ENCODE results near the gene PIBF1.
"Not testable (repeated sequence)": the region's sequence is repeated elsewhere in the genome, so short reads cannot be mapped to it uniquely, and the experiment has no call there.

PIBF1 gene

DNA sequence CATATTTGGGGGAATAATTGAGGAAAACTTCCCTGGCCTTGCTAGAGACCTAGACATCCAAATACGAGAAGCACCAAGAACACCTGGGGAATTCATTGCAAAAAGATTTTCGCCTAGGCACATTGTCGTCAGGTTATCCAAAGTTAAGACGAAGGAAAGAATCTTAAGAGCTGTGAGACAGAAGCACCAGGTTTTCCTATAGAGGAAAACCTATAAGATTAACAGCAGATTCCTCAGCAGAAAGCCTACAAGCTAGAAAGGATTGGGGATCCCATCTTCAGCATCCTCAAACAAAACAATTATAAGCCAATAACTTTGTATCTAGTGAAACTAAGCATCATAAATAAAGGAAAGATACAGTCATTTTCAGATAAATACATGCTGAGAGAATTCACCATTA lies 114.9 kb downstream of the PIBF1 start:
- Histone ChIP-seq H3K36me3 (ENCODE audit: control insufficient read depth in 2 of 2, insufficient read depth in 2 of 2, low read length in 2 of 2) (peaks cover 0 to 8% of the 10 kb centered on the region in 2 donors), H3K27ac (ENCODE audit: low read length) (no peak overlapping the region), H3K9ac (ENCODE audit: low read length in 2 of 2) (no peak overlapping the region), H3K9me3 (ENCODE audit: control insufficient read depth in 2 of 2, low read length in 2 of 2) (no peaks in the 10 kb centered on the region), H3K4me1 (ENCODE audit: control insufficient read depth, insufficient read depth, low read length) (no peaks in the 10 kb centered on the region), H3K27me3 (ENCODE audit: control insufficient read depth in 1 of 2, insufficient read depth in 2 of 2, low read length in 2 of 2) (no peaks in the 10 kb centered on the region), H3K4me3 (ENCODE audit: low read length in 2 of 2) (no peak overlapping the region)

- H3K4me1 ChIP-seq (ENCODE audit: control insufficient read depth, insufficient read depth, low read length); H3K4me3 ChIP-seq (ENCODE audit: low read length in 2 of 2); H3K27ac ChIP-seq (ENCODE audit: low read length); H3K27me3 ChIP-seq (ENCODE audit: control insufficient read depth in 1 of 2, insufficient read depth in 2 of 2, low read length in 2 of 2); H3K9ac ChIP-seq (ENCODE audit: low read length in 2 of 2); H3K9me3 ChIP-seq (ENCODE audit: control insufficient read depth in 2 of 2, low read length in 2 of 2); H3K36me3 ChIP-seq (ENCODE audit: control insufficient read depth in 2 of 2, insufficient read depth in 2 of 2, low read length in 2 of 2): not testable (repeated sequence)
Measured at GRCh38 chr13:72901546-72901945, 119.6 kb downstream of the PIBF1 start.

DNA sequence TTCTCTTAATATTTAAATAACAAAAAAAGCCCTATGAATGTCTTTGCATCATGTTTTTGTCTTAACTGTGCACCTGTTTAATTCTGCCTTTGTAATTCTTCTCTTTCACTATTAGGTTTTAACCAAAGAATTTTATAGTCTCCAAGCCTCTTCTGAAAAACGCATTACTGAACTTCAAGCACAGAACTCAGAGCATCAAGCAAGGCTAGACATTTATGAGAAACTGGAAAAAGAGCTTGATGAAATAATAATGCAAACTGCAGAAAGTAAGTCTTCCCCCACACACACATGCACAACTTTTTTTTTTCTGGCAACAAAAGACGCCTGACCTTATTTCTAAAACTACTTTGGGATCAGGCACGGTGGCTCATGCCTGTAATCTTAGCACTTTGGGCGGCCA lies 126.5 kb downstream of the PIBF1 start:
- H3K4me3 ChIP-seq (ENCODE audit: low read length in 2 of 2): no peak overlapping the region
- H3K9me3 ChIP-seq (ENCODE audit: control insufficient read depth in 2 of 2, low read length in 2 of 2): no peaks in the 10 kb centered on the region
- no peaks in the 10 kb centered on the region for H3K27me3 ChIP-seq (ENCODE audit: control insufficient read depth in 1 of 2, insufficient read depth in 2 of 2, low read length in 2 of 2)
- H3K4me1 ChIP-seq (ENCODE audit: control insufficient read depth, insufficient read depth, low read length): no peaks in the 10 kb centered on the region
- no peak overlapping the region for H3K27ac ChIP-seq (ENCODE audit: low read length)
- no peaks in the 10 kb centered on the region for H3K36me3 ChIP-seq (ENCODE audit: control insufficient read depth in 2 of 2, insufficient read depth in 2 of 2, low read length in 2 of 2)
- H3K9ac ChIP-seq (ENCODE audit: low read length in 2 of 2): no peak overlapping the region

- no peak overlapping the region for H3K4me3 ChIP-seq (ENCODE audit: low read length in 2 of 2)
- H3K9me3 ChIP-seq (ENCODE audit: control insufficient read depth in 2 of 2, low read length in 2 of 2): no peaks in the 10 kb centered on the region
- no peak overlapping the region for H3K27ac ChIP-seq (ENCODE audit: low read length)
- H3K9ac ChIP-seq (ENCODE audit: low read length in 2 of 2): no peak overlapping the region
- H3K36me3 ChIP-seq (ENCODE audit: control insufficient read depth in 2 of 2, insufficient read depth in 2 of 2, low read length in 2 of 2): no peaks in the 10 kb centered on the region
- no peaks in the 10 kb centered on the region for H3K4me1 ChIP-seq (ENCODE audit: control insufficient read depth, insufficient read depth, low read length)
- H3K27me3 ChIP-seq (ENCODE audit: control insufficient read depth in 1 of 2, insufficient read depth in 2 of 2, low read length in 2 of 2): no peaks in the 10 kb centered on the region
Measured at GRCh38 chr13:72911981-72912380, 130.0 kb downstream of the PIBF1 start.

DNA sequence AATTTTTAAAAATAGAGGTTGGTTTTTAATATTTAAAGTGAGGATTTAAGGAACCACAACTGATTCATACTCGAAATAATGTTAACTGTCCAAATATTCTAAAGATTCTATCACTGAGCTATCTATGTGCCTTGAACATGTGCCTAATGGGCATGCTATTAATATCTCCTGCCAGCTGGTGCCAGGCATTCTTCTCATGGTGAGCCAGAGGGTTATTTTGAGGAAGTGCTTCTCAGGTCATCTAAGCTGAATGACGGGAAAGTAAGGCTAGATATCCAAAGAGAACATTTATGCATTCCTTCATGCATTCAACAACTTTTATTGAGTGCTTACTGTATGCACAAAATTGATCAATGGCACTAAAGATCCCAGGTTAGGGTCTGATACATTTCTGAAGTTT lies 138.2 kb downstream of the PIBF1 start:
- Histone ChIP-seq H3K27me3 (ENCODE audit: control insufficient read depth in 1 of 2, insufficient read depth in 2 of 2, low read length in 2 of 2) (no peaks in the 10 kb centered on the region), H3K36me3 (ENCODE audit: control insufficient read depth in 2 of 2, insufficient read depth in 2 of 2, low read length in 2 of 2) (peaks cover 0 to 3% of the 10 kb centered on the region in 2 donors), H3K9ac (ENCODE audit: low read length in 2 of 2) (no peak overlapping the region), H3K27ac (ENCODE audit: low read length) (no peak overlapping the region), H3K9me3 (ENCODE audit: control insufficient read depth in 2 of 2, low read length in 2 of 2) (no peaks in the 10 kb centered on the region), H3K4me3 (ENCODE audit: low read length in 2 of 2) (no peak overlapping the region), H3K4me1 (ENCODE audit: control insufficient read depth, insufficient read depth, low read length) (no peaks in the 10 kb centered on the region)

DNA sequence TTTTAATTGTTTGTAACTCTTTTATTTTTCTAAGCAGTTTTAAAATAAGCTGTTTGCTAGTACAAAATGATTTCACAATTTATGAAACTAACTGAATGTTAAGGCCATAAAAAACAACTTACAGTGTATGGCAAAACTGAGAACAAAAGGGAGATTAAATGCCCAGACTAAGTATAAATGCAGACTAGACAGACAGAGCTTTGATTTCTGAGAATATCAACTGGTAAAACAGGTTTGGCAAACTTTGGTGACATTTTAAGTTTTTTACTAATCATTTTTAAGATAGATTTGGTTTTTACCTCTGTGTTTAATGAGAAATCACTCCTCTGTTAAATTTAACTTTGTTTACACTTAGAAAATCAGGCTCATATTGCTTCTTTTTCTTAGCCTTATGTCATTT lies 149.4 kb downstream of the PIBF1 start:
- Histone ChIP-seq H3K27ac (ENCODE audit: low read length) (no peak overlapping the region), H3K4me1 (ENCODE audit: control insufficient read depth, insufficient read depth, low read length) (no peaks in the 10 kb centered on the region), H3K9me3 (ENCODE audit: control insufficient read depth in 2 of 2, low read length in 2 of 2) (no peaks in the 10 kb centered on the region), H3K27me3 (ENCODE audit: control insufficient read depth in 1 of 2, insufficient read depth in 2 of 2, low read length in 2 of 2) (no peaks in the 10 kb centered on the region), H3K9ac (ENCODE audit: low read length in 2 of 2) (no peak overlapping the region), H3K4me3 (ENCODE audit: low read length in 2 of 2) (no peak overlapping the region), H3K36me3 (ENCODE audit: control insufficient read depth in 2 of 2, insufficient read depth in 2 of 2, low read length in 2 of 2) (peaks cover 0 to 4% of the 10 kb centered on the region in 2 donors)

GRCh38 chr13:72932250-72932649 lies 150.3 kb downstream of the PIBF1 start:
- H3K4me1 ChIP-seq (ENCODE audit: control insufficient read depth, insufficient read depth, low read length): no peaks in the 10 kb centered on the region
- H3K36me3 ChIP-seq (ENCODE audit: control insufficient read depth in 2 of 2, insufficient read depth in 2 of 2, low read length in 2 of 2): no peaks in the 10 kb centered on the region
- no peak overlapping the region for H3K27ac ChIP-seq (ENCODE audit: low read length)
- H3K27me3 ChIP-seq (ENCODE audit: control insufficient read depth in 1 of 2, insufficient read depth in 2 of 2, low read length in 2 of 2): no peaks in the 10 kb centered on the region
- no peak overlapping the region for H3K9ac ChIP-seq (ENCODE audit: low read length in 2 of 2)
- no peaks in the 10 kb centered on the region for H3K9me3 ChIP-seq (ENCODE audit: control insufficient read depth in 2 of 2, low read length in 2 of 2)
- no peak overlapping the region for H3K4me3 ChIP-seq (ENCODE audit: low read length in 2 of 2)

GRCh38 chr13:72946267-72946666 lies 164.3 kb downstream of the PIBF1 start:
- H3K9ac ChIP-seq (ENCODE audit: low read length in 2 of 2); H3K4me3 ChIP-seq (ENCODE audit: low read length in 2 of 2); H3K9me3 ChIP-seq (ENCODE audit: control insufficient read depth in 2 of 2, low read length in 2 of 2); H3K4me1 ChIP-seq (ENCODE audit: control insufficient read depth, insufficient read depth, low read length); H3K36me3 ChIP-seq (ENCODE audit: control insufficient read depth in 2 of 2, insufficient read depth in 2 of 2, low read length in 2 of 2); H3K27me3 ChIP-seq (ENCODE audit: control insufficient read depth in 1 of 2, insufficient read depth in 2 of 2, low read length in 2 of 2); H3K27ac ChIP-seq (ENCODE audit: low read length): not testable (repeated sequence)

GRCh38 chr13:72952529-72953141 lies 170.7 kb downstream of the PIBF1 start:
- Histone ChIP-seq H3K27ac (ENCODE audit: low read length) (no peak overlapping the region), H3K4me3 (ENCODE audit: low read length in 2 of 2) (no peak overlapping the region), H3K9ac (ENCODE audit: low read length in 2 of 2) (no peak overlapping the region), H3K27me3 (ENCODE audit: control insufficient read depth in 1 of 2, insufficient read depth in 2 of 2, low read length in 2 of 2) (no peaks in the 10 kb centered on the region), H3K9me3 (ENCODE audit: control insufficient read depth in 2 of 2, low read length in 2 of 2) (no peaks in the 10 kb centered on the region), H3K4me1 (ENCODE audit: control insufficient read depth, insufficient read depth, low read length) (no peaks in the 10 kb centered on the region), H3K36me3 (ENCODE audit: control insufficient read depth in 2 of 2, insufficient read depth in 2 of 2, low read length in 2 of 2) (peaks cover 8 to 9% of the 10 kb centered on the region in 2 donors)

GRCh38 chr13:72953391-72953965 lies 171.5 kb downstream of the PIBF1 start:
- H3K27me3 ChIP-seq (ENCODE audit: control insufficient read depth in 1 of 2, insufficient read depth in 2 of 2, low read length in 2 of 2): no peaks in the 10 kb centered on the region
- no peaks in the 10 kb centered on the region for H3K9me3 ChIP-seq (ENCODE audit: control insufficient read depth in 2 of 2, low read length in 2 of 2)
- H3K36me3 ChIP-seq (ENCODE audit: control insufficient read depth in 2 of 2, insufficient read depth in 2 of 2, low read length in 2 of 2): peaks cover 8 to 9% of the 10 kb centered on the region in 2 donors
- no peak overlapping the region for H3K27ac ChIP-seq (ENCODE audit: low read length)
- H3K9ac ChIP-seq (ENCODE audit: low read length in 2 of 2): no peak overlapping the region
- no peaks in the 10 kb centered on the region for H3K4me1 ChIP-seq (ENCODE audit: control insufficient read depth, insufficient read depth, low read length)
- no peak overlapping the region for H3K4me3 ChIP-seq (ENCODE audit: low read length in 2 of 2)

- Histone ChIP-seq H3K36me3 (ENCODE audit: control insufficient read depth in 2 of 2, insufficient read depth in 2 of 2, low read length in 2 of 2) (peaks cover 0 to 8% of the 10 kb centered on the region in 2 donors), H3K9me3 (ENCODE audit: control insufficient read depth in 2 of 2, low read length in 2 of 2) (no peaks in the 10 kb centered on the region), H3K27me3 (ENCODE audit: control insufficient read depth in 1 of 2, insufficient read depth in 2 of 2, low read length in 2 of 2) (no peaks in the 10 kb centered on the region), H3K9ac (ENCODE audit: low read length in 2 of 2) (no peak overlapping the region), H3K4me1 (ENCODE audit: control insufficient read depth, insufficient read depth, low read length) (no peaks in the 10 kb centered on the region), H3K4me3 (ENCODE audit: low read length in 2 of 2) (no peak overlapping the region), H3K27ac (ENCODE audit: low read length) (no peak overlapping the region)
Measured at GRCh38 chr13:72959643-72960042, 177.7 kb downstream of the PIBF1 start.

Data from stomach smooth muscle (tissue), 2 donors.